ENCODE results near the gene DCST1. TPM values are rescaled to one million over a fixed set of nuclear protein-coding genes. Genes with fewer than 3 reads are reported as not detected.

The DCST1 gene
- total and polyA plus RNA-seq, 2 experiments from 2014 or later: not detected

DNA sequence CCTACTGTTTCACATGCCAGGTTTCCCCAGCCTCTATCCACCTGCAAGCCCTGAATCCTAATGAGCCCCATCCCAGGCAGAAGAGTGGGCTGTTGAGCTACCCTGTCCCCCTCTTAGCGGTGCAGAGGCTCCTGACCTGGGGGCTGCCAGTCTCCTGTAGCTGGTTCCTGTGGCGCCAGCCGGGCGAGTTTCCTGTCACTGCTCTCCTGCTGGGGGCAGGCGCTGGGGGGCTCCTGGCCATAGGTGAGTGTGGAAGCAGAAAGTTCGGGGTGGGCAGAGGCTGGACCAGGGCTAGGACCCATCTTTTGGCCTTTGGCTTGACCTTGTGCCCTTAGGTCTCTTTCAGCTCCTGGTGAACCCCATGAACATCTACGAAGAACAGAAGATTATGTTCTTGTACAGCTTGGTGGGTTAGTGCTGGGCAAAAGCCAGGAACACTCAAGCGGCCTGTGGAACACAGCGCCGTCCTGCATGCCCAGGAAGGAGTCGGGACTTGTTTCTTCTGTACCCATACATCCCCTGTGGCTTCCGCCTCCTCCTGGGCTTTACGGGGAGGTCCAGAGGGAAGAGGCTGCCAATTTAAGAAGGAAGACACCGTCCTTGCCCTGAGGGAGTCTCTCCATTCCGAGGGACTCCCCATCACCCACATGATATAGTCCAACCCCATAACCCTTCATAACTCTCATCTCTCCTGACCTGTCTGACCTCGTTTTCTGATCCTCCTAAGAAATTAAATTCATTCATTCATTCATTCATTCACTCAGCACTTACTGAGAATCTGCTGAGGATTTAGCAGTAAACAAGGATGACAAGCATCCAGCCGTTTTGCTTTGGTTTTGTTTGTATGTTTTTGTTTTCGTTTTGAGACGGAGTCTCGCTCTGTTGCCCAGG, 939 bp downstream of the DCST1 start:
- no peak overlapping the region for H3K4me3 ChIP-seq
- H3K9me3 ChIP-seq (ENCODE audit: low read depth): no peaks in the 10 kb centered on the region
- 66 to 72% methylated on average over 20 of the region's 20 CpGs for WGBS, 2 experiments (ENCODE audit: low coverage in 1 of 2, low lambda C conversion rate in 2 of 2, missing lambda C conversion rate in 2 of 2)
- H3F3A ChIP-seq (ENCODE audit: insufficient read depth): no peaks in the 10 kb centered on the region
- no peak overlapping the region for H3K27ac ChIP-seq
- H3K4me2 ChIP-seq (ENCODE audit: unreplicated experiment): no peak overlapping the region
- peaks cover 8% of the 10 kb centered on the region; the same call in 1 of the 2 replicates for H3K4me1 ChIP-seq (ENCODE audit: insufficient read depth)
- no peaks in the 10 kb centered on the region for H3K27me3 ChIP-seq (replicated peaks; ENCODE audit: insufficient read depth)
- no peaks in the 10 kb centered on the region for H4K20me1 ChIP-seq (ENCODE audit: insufficient read depth)
- H3K36me3 ChIP-seq (ENCODE audit: low read depth): no peaks in the 10 kb centered on the region
- no peaks in the 10 kb centered on the region for H3K79me2 ChIP-seq (ENCODE audit: insufficient read depth)
- TF ChIP-seq EZH2 (IDR thresholded peaks at IDR 0.05; ENCODE audit: insufficient read depth, poor library complexity, severe bottlenecking) (no peak), EZH2phosphoT487 (IDR thresholded peaks at IDR 0.05; ENCODE audit: insufficient read depth, low read depth) (no peak)
- no peak overlapping the region for H3K9ac ChIP-seq
- in situ Hi-C loops (cut with MboI): no loop called here
- no peak overlapping the region for H2AFZ ChIP-seq
- DNase-seq: no peak
- no peaks in the 10 kb centered on the region for H3K9me2 ChIP-seq (ENCODE audit: insufficient read depth)

GRCh38 chr1:155035936-155036335, 2.3 kb downstream of the DCST1 start:
- 91 to 92% methylated on average over 2 of the region's 2 CpGs for WGBS, 2 experiments (ENCODE audit: low coverage in 1 of 2, low lambda C conversion rate in 2 of 2, missing lambda C conversion rate in 2 of 2)
- Histone ChIP-seq H3K4me2 (ENCODE audit: unreplicated experiment) (no peak overlapping the region), H3K79me2 (ENCODE audit: insufficient read depth) (no peaks in the 10 kb centered on the region), H3K27ac (no peak overlapping the region), H3F3A (ENCODE audit: insufficient read depth) (no peaks in the 10 kb centered on the region), H4K20me1 (ENCODE audit: insufficient read depth) (no peaks in the 10 kb centered on the region), H3K9ac (no peak overlapping the region), H3K9me2 (ENCODE audit: insufficient read depth) (no peaks in the 10 kb centered on the region), H2AFZ (no peak overlapping the region), H3K4me1 (ENCODE audit: insufficient read depth) (peaks cover 8% of the 10 kb centered on the region; the same call in 1 of the 2 replicates), H3K36me3 (ENCODE audit: low read depth) (no peaks in the 10 kb centered on the region), H3K27me3 (replicated peaks; ENCODE audit: insufficient read depth) (no peaks in the 10 kb centered on the region), H3K9me3 (ENCODE audit: low read depth) (no peaks in the 10 kb centered on the region), H3K4me3 (no peak overlapping the region)
- TF ChIP-seq EZH2 (IDR thresholded peaks at IDR 0.05; ENCODE audit: insufficient read depth, poor library complexity, severe bottlenecking) (no peak), EZH2phosphoT487 (IDR thresholded peaks at IDR 0.05; ENCODE audit: insufficient read depth, low read depth) (no peak)
- in situ Hi-C loops (cut with MboI): no loop called here
- no peak for DNase-seq

DNA sequence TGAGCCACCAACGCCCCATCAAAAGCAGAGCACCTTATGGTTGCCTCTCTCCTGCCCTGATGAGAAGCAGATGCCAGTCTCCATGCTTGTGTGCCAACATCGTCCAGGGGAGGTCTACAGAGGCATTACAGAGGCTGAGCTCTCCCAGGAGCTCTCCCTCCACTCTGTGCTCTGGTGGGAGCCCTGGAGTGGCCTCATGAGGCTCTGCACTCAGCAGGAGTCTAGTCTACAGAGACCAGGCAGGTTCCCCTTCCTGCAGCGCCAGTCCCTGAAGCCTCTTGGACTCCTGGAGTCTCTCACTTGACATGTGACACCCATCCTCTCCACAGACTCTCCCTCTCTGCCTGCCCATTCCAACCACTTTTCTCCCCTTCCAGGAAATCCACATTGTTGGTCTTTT, 3.4 kb downstream of the DCST1 start:
- H3K9me3 ChIP-seq (ENCODE audit: low read depth): no peaks in the 10 kb centered on the region
- no peaks in the 10 kb centered on the region for H4K20me1 ChIP-seq (ENCODE audit: insufficient read depth)
- H3K9me2 ChIP-seq (ENCODE audit: insufficient read depth): no peaks in the 10 kb centered on the region
- H2AFZ ChIP-seq: no peak overlapping the region
- TF ChIP-seq EZH2phosphoT487 (IDR thresholded peaks at IDR 0.05; ENCODE audit: insufficient read depth, low read depth): no peak
- TF ChIP-seq EZH2 (IDR thresholded peaks at IDR 0.05; ENCODE audit: insufficient read depth, poor library complexity, severe bottlenecking): no peak
- in situ Hi-C loops (cut with MboI): no loop called here
- WGBS, 2 experiments (ENCODE audit: low coverage in 1 of 2, low lambda C conversion rate in 2 of 2, missing lambda C conversion rate in 2 of 2): 81 to 88% methylated on average over 3 of the region's 3 CpGs
- H3K9ac ChIP-seq: no peak overlapping the region
- DNase-seq: no peak
- no peak overlapping the region for H3K4me3 ChIP-seq
- no peak overlapping the region for H3K27ac ChIP-seq
- H3K4me2 ChIP-seq (ENCODE audit: unreplicated experiment): no peak overlapping the region
- no peaks in the 10 kb centered on the region for H3K36me3 ChIP-seq (ENCODE audit: low read depth)
- H3K79me2 ChIP-seq (ENCODE audit: insufficient read depth): no peaks in the 10 kb centered on the region
- H3K4me1 ChIP-seq (ENCODE audit: insufficient read depth): peaks cover 8% of the 10 kb centered on the region; the same call in 1 of the 2 replicates
- H3K27me3 ChIP-seq (replicated peaks; ENCODE audit: insufficient read depth): no peaks in the 10 kb centered on the region
- no peaks in the 10 kb centered on the region for H3F3A ChIP-seq (ENCODE audit: insufficient read depth)

DNA sequence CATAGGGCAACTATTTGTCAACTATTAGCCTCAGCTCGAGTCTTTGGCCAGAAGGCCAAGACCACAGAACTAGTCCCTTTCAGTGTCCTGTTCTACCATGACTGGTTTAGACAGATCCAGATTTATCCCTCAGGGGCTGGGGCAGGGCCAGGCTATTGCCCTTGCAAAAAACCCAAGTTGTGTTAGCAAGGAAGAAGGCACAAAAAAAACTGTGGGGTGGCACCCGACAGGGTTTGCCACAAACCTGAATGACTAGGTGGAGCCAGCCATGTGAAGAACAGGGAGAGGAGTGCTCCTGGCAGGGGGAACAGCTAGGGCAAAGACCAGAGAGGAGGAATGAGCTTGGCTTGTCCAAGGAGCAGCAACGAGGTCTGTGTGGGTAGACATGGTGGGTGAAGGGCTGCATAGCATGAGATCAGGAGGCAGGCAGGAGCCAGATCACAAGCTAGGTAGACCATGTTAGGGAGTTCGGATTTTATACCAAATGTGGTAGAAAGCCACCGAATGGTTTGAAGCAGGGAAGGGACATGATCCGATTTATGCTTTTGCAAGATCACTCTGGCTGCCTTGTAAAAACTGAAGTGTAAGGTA, 4.3 kb downstream of the DCST1 start:
- Histone ChIP-seq H3K9me2 (ENCODE audit: insufficient read depth) (no peaks in the 10 kb centered on the region), H3K9ac (no peak overlapping the region), H3F3A (ENCODE audit: insufficient read depth) (no peaks in the 10 kb centered on the region), H3K4me1 (ENCODE audit: insufficient read depth) (peaks cover 8% of the 10 kb centered on the region; the same call in 1 of the 2 replicates), H3K27me3 (replicated peaks; ENCODE audit: insufficient read depth) (no peaks in the 10 kb centered on the region), H3K36me3 (ENCODE audit: low read depth) (no peaks in the 10 kb centered on the region), H3K4me3 (no peak overlapping the region), H4K20me1 (ENCODE audit: insufficient read depth) (no peaks in the 10 kb centered on the region), H3K27ac (no peak overlapping the region), H3K79me2 (ENCODE audit: insufficient read depth) (no peaks in the 10 kb centered on the region), H3K9me3 (ENCODE audit: low read depth) (no peaks in the 10 kb centered on the region), H3K4me2 (ENCODE audit: unreplicated experiment) (no peak overlapping the region), H2AFZ (no peak overlapping the region)
- no peak for TF ChIP-seq EZH2phosphoT487 (IDR thresholded peaks at IDR 0.05; ENCODE audit: insufficient read depth, low read depth)
- no peak for TF ChIP-seq EZH2 (IDR thresholded peaks at IDR 0.05; ENCODE audit: insufficient read depth, poor library complexity, severe bottlenecking)
- DNase-seq: no peak
- in situ Hi-C loops (cut with MboI): no loop called here
- 67 to 68% methylated on average over 6 of the region's 6 CpGs for WGBS, 2 experiments (ENCODE audit: low coverage in 1 of 2, low lambda C conversion rate in 2 of 2, missing lambda C conversion rate in 2 of 2)

Measured in GM23248 (cell line).